Neutrophil (primary cell): Measurements from ENCODE around the gene RALGAPA2.

Experiments used
- H3K27ac ChIP-seq: fragments of 200-600 bp; sonication (generic); 2 replicates; pipeline ENCODE4 v1.5.1; 2016; ENCODE audit warnings: mild to moderate bottlenecking, moderate library complexity
- H3K27me3 ChIP-seq: fragments of 200-600 bp; sonication (generic); 2 replicates; pipeline ENCODE4 v1.6.0; 2016; ENCODE audit warnings: mild to moderate bottlenecking
- H3K36me3 ChIP-seq: fragments of 200-600 bp; sonication (generic); 2 replicates; pipeline ENCODE4 v1.5.1; 2017
- H3K4me1 ChIP-seq, 2 experiments: fragments of 200-600 bp in 1 of 2; sonication (generic) in 1 of 2; 1 replicate in 1 of 2; 2 replicates in 1 of 2; pipeline versions ENCODE4 v1.5.1 to v1.6.1; 2013 to 2016; ENCODE audit warnings: low read depth in 1 of 2, low read length in 1 of 2, mild to moderate bottlenecking in 1 of 2, moderate library complexity in 1 of 2; ENCODE audit not compliant: control insufficient read depth in 1 of 2, insufficient read depth in 1 of 2
- H3K4me3 ChIP-seq, 2 experiments: fragments of 200-600 bp in 1 of 2; sonication (generic) in 1 of 2; 1 replicate in 1 of 2; 2 replicates in 1 of 2; pipeline ENCODE4 v1.5.1; 2013 to 2016; ENCODE audit warnings: low read depth in 1 of 2, low read length in 1 of 2, mild to moderate bottlenecking in 1 of 2, moderate library complexity in 1 of 2
- H3K9me3 ChIP-seq: fragments of 200-600 bp; sonication (generic); 2 replicates; pipeline ENCODE4 v1.5.1; 2016
- TF ChIP-seq, protein P1 (sequence below): fragments of 200-600 bp; sonication (generic); IDR thresholded peaks from 2 replicates; pipeline ENCODE4 v1.5.1; 2016; ENCODE audit warnings: antibody characterized with exemption

The RALGAPA2 gene

GRCh38 chr20:20520776-20521175, 191.7 kb downstream of the RALGAPA2 start:
- TF ChIP-seq, protein P1, sequence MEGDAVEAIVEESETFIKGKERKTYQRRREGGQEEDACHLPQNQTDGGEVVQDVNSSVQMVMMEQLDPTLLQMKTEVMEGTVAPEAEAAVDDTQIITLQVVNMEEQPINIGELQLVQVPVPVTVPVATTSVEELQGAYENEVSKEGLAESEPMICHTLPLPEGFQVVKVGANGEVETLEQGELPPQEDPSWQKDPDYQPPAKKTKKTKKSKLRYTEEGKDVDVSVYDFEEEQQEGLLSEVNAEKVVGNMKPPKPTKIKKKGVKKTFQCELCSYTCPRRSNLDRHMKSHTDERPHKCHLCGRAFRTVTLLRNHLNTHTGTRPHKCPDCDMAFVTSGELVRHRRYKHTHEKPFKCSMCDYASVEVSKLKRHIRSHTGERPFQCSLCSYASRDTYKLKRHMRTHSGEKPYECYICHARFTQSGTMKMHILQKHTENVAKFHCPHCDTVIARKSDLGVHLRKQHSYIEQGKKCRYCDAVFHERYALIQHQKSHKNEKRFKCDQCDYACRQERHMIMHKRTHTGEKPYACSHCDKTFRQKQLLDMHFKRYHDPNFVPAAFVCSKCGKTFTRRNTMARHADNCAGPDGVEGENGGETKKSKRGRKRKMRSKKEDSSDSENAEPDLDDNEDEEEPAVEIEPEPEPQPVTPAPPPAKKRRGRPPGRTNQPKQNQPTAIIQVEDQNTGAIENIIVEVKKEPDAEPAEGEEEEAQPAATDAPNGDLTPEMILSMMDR = no peak
- Histone ChIP-seq H3K4me3 (no peak overlapping the region), H3K4me1 (no peaks in the 10 kb centered on the region), H3K36me3 (peaks cover 90% of the 10 kb centered on the region), H3K27ac (no peak overlapping the region), H3K9me3 (no peaks in the 10 kb centered on the region), H3K27me3 (no peaks in the 10 kb centered on the region)

- H3K27me3 ChIP-seq = no peaks in the 10 kb centered on the region
- peaks cover 92% of the 10 kb centered on the region for H3K36me3 ChIP-seq
- H3K4me1 ChIP-seq = no peaks in the 10 kb centered on the region
- no peak overlapping the region for H3K27ac ChIP-seq
- H3K9me3 ChIP-seq = no peaks in the 10 kb centered on the region
- H3K4me3 ChIP-seq = no peak overlapping the region
- TF ChIP-seq, protein P1 = no peak
Measured at GRCh38 chr20:20519269-20519668, 193.2 kb downstream of the RALGAPA2 start.

- peaks cover 92% of the 10 kb centered on the region for H3K36me3 ChIP-seq
- TF ChIP-seq, protein P1 = no peak
- H3K4me3 ChIP-seq = no peak overlapping the region
- no peaks in the 10 kb centered on the region for H3K9me3 ChIP-seq
- no peak overlapping the region for H3K27ac ChIP-seq
- H3K4me1 ChIP-seq = no peaks in the 10 kb centered on the region
- no peaks in the 10 kb centered on the region for H3K27me3 ChIP-seq
Measured at GRCh38 chr20:20518263-20518662, 194.2 kb downstream of the RALGAPA2 start.

GRCh38 chr20:20517296-20517695, 195.1 kb downstream of the RALGAPA2 start:
- no peaks in the 10 kb centered on the region for H3K4me1 ChIP-seq
- H3K4me3 ChIP-seq = no peak overlapping the region
- TF ChIP-seq, protein P1 = no peak
- H3K36me3 ChIP-seq = peaks cover 94% of the 10 kb centered on the region
- H3K27me3 ChIP-seq = no peaks in the 10 kb centered on the region
- H3K9me3 ChIP-seq = no peaks in the 10 kb centered on the region
- H3K27ac ChIP-seq = no peak overlapping the region

DNA sequence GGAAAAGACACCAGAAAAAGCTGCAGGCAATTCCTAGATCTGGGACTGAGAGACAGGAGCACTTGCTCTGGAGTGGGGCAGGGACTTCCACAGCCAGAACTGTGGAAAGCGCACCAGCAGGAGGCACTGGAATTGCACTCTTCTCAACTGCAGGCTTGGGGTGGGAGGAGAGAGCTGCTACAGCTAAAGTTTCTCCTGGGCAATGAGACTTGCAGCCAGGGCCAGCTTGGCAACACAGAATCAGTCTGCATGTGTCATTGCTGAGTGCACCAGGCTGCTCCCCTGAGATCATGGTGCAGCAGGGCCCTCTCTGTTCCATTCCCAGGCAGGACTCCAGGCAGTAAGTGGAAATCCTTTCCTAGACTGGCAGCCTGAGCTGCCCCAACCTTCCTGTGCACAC, 198.7 kb downstream of the RALGAPA2 start:
- TF ChIP-seq, protein P1 = no peak
- no peaks in the 10 kb centered on the region for H3K4me1 ChIP-seq
- H3K27me3 ChIP-seq = no peaks in the 10 kb centered on the region
- no peak overlapping the region for H3K4me3 ChIP-seq
- H3K9me3 ChIP-seq = no peaks in the 10 kb centered on the region
- H3K36me3 ChIP-seq = peaks cover 97% of the 10 kb centered on the region
- H3K27ac ChIP-seq = no peak overlapping the region

- TF ChIP-seq, protein P1 = no peak
- no peak overlapping the region for H3K4me3 ChIP-seq
- peak overlapping the region; percentile 29 for H3K27ac ChIP-seq
- no peaks in the 10 kb centered on the region for H3K4me1 ChIP-seq
- H3K36me3 ChIP-seq = peaks cover 73% of the 10 kb centered on the region
- no peaks in the 10 kb centered on the region for H3K27me3 ChIP-seq
- H3K9me3 ChIP-seq = no peaks in the 10 kb centered on the region
Measured at GRCh38 chr20:20505554-20505953, 206.9 kb downstream of the RALGAPA2 start.
